Activated CD8-positive, alpha-beta memory T cell treated with anti-CD3 and anti-CD28 coated beads, Interleukin-2, amount 50 U/mL, for 1 hour (primary cell): ENCODE data around the gene STAT4.

ENCODE experiments used
- DNase-seq: peaks from one replicate; pipeline ENCODE4 v3.0.0-alpha.2; 2020; ENCODE audit errors: extremely low read depth

The STAT4 gene

DNA sequence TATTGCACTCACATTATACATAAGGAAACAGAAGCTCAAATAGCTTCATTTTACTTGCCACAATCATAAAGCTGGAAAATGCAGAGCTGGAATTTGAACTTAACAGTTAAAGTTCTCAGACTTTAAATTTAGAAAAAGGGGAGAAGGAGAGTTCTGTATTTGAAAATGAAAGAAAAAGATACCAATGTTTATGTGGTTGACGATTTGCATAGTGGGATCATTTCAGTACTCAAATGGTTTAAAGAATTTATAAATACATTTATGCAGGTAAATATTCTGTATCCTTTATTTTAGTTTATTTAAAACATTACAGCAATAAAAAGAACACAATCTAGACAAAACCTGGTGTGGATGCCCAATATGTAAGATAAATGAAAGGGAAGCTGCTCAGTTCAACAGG lies 25.5 kb upstream of the STAT4 start:
- DNase-seq, result no peak

GRCh38 chr2:191174442-191174841 lies 23.6 kb upstream of the STAT4 start:
- DNase-seq, result no peak

GRCh38 chr2:191173206-191173605 lies 22.4 kb upstream of the STAT4 start:
- DNase-seq, result no peak

DNA sequence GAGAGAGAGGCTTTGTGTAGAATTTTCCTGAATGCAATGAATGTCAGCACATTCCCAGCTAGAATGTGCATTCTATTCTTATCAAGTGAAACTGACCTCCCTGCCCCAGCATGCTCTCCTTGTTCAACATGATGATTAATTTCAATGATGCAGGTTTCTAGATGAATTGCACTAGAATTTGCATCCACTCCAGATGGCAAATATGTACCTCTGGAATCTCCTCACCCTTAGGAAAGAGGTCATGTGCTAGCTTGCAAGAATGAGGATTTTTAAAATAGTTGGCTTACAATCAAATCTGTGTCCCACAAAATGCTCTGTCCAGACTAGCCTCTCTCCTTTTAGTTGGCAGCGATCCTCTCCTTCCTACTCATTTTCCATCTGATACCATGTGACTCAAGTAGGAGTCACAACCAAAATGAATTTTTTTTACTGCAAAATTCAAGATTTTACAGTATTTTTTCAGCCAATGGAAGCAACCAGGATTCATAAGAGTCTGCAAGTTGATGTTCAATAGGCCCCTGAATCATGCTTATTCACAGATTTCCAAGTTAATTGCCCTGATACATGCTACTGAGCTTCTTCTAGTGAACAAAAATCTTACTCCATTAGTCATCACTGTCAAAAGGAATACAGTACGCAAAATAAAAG lies 21.0 kb upstream of the STAT4 start:
- DNase-seq, result no peak

DNA sequence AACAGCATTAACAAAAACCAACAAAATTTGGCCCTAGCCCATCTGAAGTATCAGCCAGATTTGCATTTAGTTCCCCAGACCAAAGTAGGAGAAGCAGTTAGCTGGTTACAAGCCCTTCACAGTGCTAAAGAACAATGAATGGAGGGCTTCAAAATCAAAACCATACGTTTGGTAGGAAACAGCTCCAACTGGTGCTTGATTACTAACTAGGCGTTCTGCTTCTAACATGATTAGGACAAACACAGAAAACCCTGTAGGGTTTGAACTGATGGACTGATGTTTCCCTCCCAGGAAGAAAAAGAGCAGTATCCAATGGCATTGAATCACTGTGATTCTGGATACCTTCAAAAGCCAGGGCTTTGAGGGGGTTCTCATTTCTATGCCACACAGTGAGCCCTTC lies 20.5 kb upstream of the STAT4 start:
- no peak for DNase-seq

DNA sequence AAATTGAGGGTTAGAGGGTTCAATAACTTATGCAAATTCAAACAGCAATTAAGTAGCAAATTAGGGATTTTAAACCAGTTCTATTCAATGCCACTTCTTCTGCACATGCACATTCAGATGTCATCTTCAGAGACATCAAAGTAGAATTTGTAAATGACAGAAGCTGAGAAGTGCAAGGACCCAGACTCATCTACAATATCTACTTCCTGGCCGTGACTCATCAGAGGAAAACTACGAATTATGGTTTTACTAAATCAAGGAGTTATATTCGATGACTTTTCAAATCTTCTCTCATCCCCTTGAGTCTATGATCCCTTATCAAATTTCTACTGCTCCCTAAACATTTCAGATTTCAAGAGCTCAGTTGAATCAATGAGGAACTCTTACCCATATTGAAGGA lies 20.0 kb upstream of the STAT4 start:
- DNase-seq, result no peak

DNA sequence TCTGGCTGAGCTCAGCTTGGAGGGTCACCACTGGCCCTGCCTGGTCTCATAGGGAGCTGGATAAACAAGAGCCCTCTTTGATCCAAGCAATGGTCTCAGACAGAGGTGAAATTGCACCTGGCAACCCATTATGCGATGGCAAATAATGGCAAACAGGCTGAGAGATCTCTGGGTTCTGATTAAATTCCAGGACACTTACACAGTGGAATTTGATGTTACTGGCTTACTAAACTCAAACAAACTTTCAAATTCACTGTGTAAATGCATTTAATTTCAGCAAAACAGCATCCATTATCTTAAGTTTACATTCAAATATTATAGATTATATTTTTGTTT lies 19.5 kb upstream of the STAT4 start:
- DNase-seq, result no peak

GRCh38 chr2:191169456-191170300 lies 18.9 kb upstream of the STAT4 start:
- no peak for DNase-seq

GRCh38 chr2:191167766-191168165 lies 17.0 kb upstream of the STAT4 start:
- no peak for DNase-seq

DNA sequence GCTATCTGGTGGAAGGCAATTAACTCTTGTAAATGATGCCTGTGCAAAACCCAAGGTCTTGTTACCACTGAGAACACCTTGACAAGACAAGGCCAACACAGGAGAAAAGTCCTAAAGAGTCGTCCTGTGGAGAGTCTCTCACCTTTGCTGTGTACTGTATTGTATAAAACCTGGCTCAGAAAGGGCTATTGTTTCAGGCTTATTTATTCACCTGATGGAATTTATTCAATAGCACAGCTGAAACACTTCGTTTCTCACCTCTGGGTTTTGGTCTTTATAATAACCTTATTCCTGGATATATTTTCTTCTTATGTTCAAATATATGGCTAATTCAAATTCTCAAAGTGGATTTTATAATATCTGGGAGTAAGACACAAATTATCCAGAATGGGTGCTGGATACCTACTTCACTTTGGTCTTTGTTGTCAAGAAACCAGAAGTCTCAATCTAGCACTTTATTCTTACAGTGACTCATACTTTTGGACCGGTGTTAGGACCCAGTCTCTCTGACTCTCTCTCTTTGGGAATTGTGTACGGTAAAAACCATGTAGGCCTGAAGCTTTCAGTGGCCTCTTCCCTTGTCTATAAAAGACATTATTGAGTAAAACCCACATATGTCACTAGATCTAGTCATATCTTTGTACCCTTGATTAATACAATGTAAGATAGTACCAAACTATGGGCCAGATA lies 16.1 kb upstream of the STAT4 start:
- no peak for DNase-seq

DNA sequence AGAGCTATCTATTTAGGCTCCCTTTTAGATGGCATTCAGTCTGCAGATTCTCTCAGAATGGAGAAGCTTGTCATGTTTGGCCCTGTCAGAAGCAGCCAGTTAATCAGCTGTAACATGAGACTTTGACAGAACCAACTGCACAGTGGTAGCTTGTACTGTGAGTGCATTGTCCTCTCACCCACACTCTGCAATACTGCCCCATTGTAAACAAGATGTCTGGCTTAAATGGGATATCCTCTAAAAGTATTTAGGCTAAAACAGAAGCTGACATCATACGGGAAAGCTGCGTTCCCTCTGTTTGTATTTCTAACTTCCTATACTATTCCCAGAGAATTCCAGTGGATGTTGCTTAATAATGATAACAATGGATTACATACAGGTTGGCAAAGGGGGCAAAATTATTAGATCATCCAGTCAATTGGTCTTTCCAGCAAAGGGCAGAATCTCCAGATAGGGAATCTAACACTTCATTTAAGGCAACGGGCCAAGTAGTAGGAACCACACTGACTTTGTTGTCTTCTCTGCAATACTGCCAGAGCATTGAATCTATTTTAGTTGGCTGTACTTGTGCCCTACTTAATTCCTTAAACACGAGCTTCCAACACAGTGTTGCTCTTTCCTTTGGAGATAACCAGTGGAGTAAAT lies 15.4 kb upstream of the STAT4 start:
- no peak for DNase-seq

GRCh38 chr2:191165176-191165643 lies 14.4 kb upstream of the STAT4 start:
- no peak for DNase-seq

- DNase-seq, result no peak
These were observed 8.0 kb upstream of the STAT4 start for GRCh38 chr2:191158747-191159146.

- no peak for DNase-seq
These were observed 7.4 kb upstream of the STAT4 start for GRCh38 chr2:191158193-191158592.

- DNase-seq, result no peak
These were observed 4.8 kb upstream of the STAT4 start for GRCh38 chr2:191155608-191156071.

- DNase-seq, result no peak
These were observed 2.9 kb upstream of the STAT4 start for GRCh38 chr2:191153716-191154115.

- no peak for DNase-seq
These were observed 1.9 kb upstream of the STAT4 start for GRCh38 chr2:191152482-191153240.

DNA sequence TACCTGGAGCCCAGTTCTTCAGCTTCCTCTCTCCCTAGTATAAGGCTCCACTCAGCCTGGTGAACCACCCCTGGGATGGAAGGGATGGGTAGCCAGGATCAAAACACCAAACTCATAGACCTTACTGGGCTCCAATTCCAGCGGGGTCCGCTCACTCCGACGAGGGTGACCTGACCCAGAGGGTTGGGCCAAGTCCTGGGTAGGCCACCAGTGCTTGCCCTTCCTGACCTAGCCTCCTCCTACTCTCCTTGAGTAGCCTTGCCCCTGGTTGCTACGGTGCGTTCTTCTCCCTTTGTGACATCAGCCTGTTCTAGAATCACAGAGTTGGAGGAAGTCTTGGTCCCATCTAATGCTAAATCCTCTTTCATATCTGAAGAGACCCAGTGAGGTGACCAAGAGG lies 537 bp upstream of the STAT4 start:
- DNase-seq, result no peak

GRCh38 chr2:191150230-191150599 lies 579 bp downstream of the STAT4 start:
- DNase-seq, result no peak

DNA sequence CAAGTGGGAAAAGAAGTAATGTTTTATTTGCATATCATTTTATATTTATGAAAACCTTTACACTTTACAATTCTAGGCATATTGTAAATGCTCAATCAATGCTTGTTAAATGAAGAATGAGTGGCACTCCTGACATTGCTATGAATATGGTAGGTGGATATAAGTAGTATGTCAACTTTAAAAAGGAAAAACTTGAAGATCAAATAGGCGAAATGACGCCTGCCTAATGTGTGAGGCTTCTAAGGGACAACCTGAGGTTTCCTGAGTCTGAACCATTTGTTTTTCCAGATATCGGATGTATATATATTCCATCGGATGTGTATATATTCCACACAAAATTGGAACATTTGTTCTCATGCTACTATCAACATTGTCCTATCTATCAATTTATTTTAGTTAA lies 1.4 kb downstream of the STAT4 start:
- no peak for DNase-seq

- no peak for DNase-seq
These were observed 2.0 kb downstream of the STAT4 start for GRCh38 chr2:191148791-191149190.

GRCh38 chr2:191148281-191148680 lies 2.5 kb downstream of the STAT4 start:
- DNase-seq, result no peak
